GM10266 (cell line): ENCODE data around the gene ADCY1.

Source experiments
- DNase-seq: peaks from one replicate; pipeline ENCODE4 v3.0.0; 2012; ENCODE audit errors: extremely low spot score
- CTCF ChIP-seq: IDR thresholded peaks from 2 replicates; pipeline ENCODE4 v1.5.1; 2012; ENCODE audit warnings: mild to moderate bottlenecking, low read depth; ENCODE audit not compliant: control insufficient read depth, insufficient read depth; ENCODE audit errors: missing control alignments

Gene ADCY1

GRCh38 chr7:45687721-45688120 lies 113.6 kb downstream of the ADCY1 start:
- no peak for DNase-seq
- TF ChIP-seq CTCF: no peak

- no peak for TF ChIP-seq CTCF
Measured at GRCh38 chr7:45688382-45688781, 114.2 kb downstream of the ADCY1 start.

GRCh38 chr7:45689011-45689796 lies 115.0 kb downstream of the ADCY1 start:
- TF ChIP-seq CTCF: no peak
- no peak for DNase-seq

More at GRCh38 chr7:45688382-45688781, 114.2 kb downstream of the ADCY1 start:
- no peak for DNase-seq

GRCh38 chr7:45689797-45690761 lies 115.9 kb downstream of the ADCY1 start:
- no peak for DNase-seq

GRCh38 chr7:45690762-45691150 lies 116.6 kb downstream of the ADCY1 start:
- no peak for DNase-seq
- no peak for TF ChIP-seq CTCF

More at GRCh38 chr7:45689797-45690761, 115.9 kb downstream of the ADCY1 start:
- TF ChIP-seq CTCF: no peak

- no peak for DNase-seq
- no peak for TF ChIP-seq CTCF
Measured at GRCh38 chr7:45691155-45691656, 117.0 kb downstream of the ADCY1 start.
